Osteocyte (in vitro differentiated cells): ENCODE results near the gene DMPK. TPM values are rescaled to one million over a fixed set of nuclear protein-coding genes. Genes with fewer than 3 reads are reported as not detected.

ENCODE experiments used
- DNase-seq: peaks from one replicate; pipeline ENCODE4 v3.0.0; 2021; ENCODE audit warnings: mixed read lengths; ENCODE audit not compliant: unreplicated experiment; ENCODE audit errors: extremely low spot score
- H3K27ac Mint-ChIP-seq: one replicate; pipeline ENCODE4 v1.8.0; 2021; ENCODE audit warnings: mild to moderate bottlenecking, mixed read lengths; ENCODE audit not compliant: unreplicated experiment
- H3K27me3 Mint-ChIP-seq: one replicate; pipeline ENCODE4 v1.8.0; 2021; ENCODE audit warnings: mixed read lengths; ENCODE audit not compliant: unreplicated experiment
- H3K36me3 Mint-ChIP-seq: one replicate; pipeline ENCODE4 v1.8.0; 2021; ENCODE audit warnings: mixed read lengths; ENCODE audit not compliant: unreplicated experiment
- H3K4me1 Mint-ChIP-seq: one replicate; pipeline ENCODE4 v1.8.0; 2021; ENCODE audit warnings: mixed read lengths; ENCODE audit not compliant: unreplicated experiment
- H3K4me3 Mint-ChIP-seq: one replicate; pipeline ENCODE4 v1.8.0; 2021; ENCODE audit warnings: mild to moderate bottlenecking, moderate library complexity, mixed read lengths; ENCODE audit not compliant: unreplicated experiment
- H3K9me3 Mint-ChIP-seq: one replicate; pipeline ENCODE4 v1.8.0; 2021; ENCODE audit warnings: mixed read lengths; ENCODE audit not compliant: unreplicated experiment
- total RNA-seq: library from RNA; stranded (reverse); gene quantifications from 2 replicates; pipeline ENCODE4 v1.2.1, GENCODE V29; 2021
- TF ChIP-seq, protein P1 (sequence below): fragments of 200-600 bp; sonication (generic); IDR thresholded peaks from 2 replicates; pipeline ENCODE4 v1.5.0; 2021; ENCODE audit warnings: antibody characterized with exemption, mild to moderate bottlenecking, moderate library complexity

The DMPK gene
- total RNA-seq, 1 donor from 2014 or later = 86.9 TPM

DNA sequence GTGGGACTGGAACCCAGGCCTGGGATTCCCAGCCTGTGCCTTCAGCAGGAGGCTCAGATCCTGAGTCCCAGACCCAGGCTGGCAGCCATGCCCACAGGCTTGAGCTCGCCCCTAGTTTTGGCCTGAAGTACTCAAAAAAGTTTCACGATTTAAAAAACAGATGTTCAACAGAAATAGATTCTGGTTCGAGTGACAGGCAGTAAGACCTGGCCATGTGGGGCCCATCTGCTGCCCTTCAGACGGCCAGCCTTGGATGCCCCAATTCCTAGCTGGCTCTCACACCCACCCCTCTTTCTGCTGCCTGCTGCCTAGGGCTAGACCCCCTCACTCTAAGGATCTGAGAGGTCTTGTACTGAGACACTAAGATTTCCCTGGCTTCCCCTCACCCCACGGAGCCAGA is 2.8 kb upstream of the DMPK start:
- H3K4me3 Mint-ChIP-seq = no peak overlapping the region
- TF ChIP-seq, protein P1, sequence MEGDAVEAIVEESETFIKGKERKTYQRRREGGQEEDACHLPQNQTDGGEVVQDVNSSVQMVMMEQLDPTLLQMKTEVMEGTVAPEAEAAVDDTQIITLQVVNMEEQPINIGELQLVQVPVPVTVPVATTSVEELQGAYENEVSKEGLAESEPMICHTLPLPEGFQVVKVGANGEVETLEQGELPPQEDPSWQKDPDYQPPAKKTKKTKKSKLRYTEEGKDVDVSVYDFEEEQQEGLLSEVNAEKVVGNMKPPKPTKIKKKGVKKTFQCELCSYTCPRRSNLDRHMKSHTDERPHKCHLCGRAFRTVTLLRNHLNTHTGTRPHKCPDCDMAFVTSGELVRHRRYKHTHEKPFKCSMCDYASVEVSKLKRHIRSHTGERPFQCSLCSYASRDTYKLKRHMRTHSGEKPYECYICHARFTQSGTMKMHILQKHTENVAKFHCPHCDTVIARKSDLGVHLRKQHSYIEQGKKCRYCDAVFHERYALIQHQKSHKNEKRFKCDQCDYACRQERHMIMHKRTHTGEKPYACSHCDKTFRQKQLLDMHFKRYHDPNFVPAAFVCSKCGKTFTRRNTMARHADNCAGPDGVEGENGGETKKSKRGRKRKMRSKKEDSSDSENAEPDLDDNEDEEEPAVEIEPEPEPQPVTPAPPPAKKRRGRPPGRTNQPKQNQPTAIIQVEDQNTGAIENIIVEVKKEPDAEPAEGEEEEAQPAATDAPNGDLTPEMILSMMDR = no peak
- no peaks in the 10 kb centered on the region for H3K9me3 Mint-ChIP-seq
- peaks cover 22% of the 10 kb centered on the region for H3K36me3 Mint-ChIP-seq
- peaks cover 35% of the 10 kb centered on the region for H3K4me1 Mint-ChIP-seq
- no peak for DNase-seq
- H3K27ac Mint-ChIP-seq = peak overlapping the region; percentile 80
- H3K27me3 Mint-ChIP-seq = no peaks in the 10 kb centered on the region

DNA sequence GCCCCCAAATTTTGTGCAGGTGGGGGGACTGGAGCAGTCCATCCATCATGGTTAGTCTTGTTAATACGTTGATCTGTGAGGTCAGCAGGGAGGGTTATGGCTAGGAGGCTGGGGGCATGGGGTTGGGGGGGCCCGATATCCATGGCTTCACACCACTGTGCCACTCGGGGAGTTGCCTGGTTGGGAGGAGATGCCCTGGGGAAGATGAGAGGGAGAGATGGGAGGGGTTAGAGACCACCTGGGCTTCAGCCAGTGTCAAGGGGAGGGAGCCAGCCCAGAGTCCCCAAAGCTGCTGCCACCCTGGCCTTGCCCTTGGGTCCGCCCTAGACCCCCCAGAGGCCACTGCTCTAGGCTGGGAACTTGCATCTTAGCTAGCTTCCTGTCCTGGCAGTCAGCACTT is 1.8 kb upstream of the DMPK start:
- H3K27ac Mint-ChIP-seq = peak overlapping the region; percentile 95
- H3K9me3 Mint-ChIP-seq = no peaks in the 10 kb centered on the region
- no peak for DNase-seq
- TF ChIP-seq, protein P1 = no peak
- peaks cover 35% of the 10 kb centered on the region for H3K4me1 Mint-ChIP-seq
- peak overlapping the region; percentile 60 for H3K4me3 Mint-ChIP-seq
- H3K36me3 Mint-ChIP-seq = peaks cover 22% of the 10 kb centered on the region
- H3K27me3 Mint-ChIP-seq = no peaks in the 10 kb centered on the region

DNA sequence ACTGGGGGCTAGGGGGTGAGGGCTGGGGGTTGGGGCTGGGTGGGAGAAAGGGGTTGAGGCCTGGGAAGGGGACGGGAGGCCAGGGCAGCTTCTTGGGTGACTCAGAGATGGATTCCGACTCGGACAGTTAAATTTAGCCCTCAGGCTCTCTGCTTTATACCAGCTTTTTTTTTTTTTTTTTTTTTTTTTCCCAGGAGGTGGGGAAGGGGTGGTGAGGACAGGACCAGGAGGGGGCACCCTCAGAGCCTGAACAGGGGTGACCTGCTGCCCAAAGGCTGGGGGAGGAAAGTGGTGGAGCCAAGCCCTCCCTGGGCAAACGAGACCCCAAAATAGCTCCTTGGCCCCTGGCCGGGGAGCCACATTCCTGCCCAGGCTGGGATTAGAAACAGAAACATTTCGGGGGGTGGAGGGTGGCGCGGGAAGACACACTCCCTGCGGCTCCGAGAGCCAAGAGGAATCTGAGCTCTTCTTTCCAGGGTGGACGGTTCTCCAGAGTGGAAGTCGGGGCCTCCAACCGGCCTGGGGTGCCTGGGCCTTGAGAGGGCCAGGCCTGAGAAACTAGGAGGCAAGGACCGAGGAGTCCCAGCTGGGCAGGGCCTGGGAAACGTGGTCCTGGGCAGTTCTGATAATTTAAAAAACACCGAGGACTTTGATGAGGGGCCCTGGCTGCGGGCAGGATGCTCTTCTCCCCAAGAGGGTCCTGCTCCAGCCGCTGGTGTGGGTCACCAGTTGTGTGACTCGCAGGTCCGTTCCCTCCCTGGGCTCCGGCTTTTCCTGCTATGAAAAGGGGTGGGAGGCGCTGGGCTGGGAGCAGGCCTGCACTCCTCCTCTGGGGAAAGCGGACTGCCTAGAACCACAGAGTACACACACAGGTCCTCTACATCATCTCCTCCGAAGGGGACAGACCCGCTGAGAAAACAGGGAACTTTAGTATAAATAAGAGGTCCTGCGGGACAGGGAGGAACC is 813 bp upstream of the DMPK start:
- peaks cover 26% of the 10 kb centered on the region for H3K36me3 Mint-ChIP-seq
- DNase-seq = no peak
- H3K27ac Mint-ChIP-seq = peak overlapping the region; percentile 95
- TF ChIP-seq, protein P1 = no peak
- H3K9me3 Mint-ChIP-seq = no peaks in the 10 kb centered on the region
- peak overlapping the region; percentile 60 for H3K4me3 Mint-ChIP-seq
- no peaks in the 10 kb centered on the region for H3K27me3 Mint-ChIP-seq
- H3K4me1 Mint-ChIP-seq = peaks cover 35% of the 10 kb centered on the region

DNA sequence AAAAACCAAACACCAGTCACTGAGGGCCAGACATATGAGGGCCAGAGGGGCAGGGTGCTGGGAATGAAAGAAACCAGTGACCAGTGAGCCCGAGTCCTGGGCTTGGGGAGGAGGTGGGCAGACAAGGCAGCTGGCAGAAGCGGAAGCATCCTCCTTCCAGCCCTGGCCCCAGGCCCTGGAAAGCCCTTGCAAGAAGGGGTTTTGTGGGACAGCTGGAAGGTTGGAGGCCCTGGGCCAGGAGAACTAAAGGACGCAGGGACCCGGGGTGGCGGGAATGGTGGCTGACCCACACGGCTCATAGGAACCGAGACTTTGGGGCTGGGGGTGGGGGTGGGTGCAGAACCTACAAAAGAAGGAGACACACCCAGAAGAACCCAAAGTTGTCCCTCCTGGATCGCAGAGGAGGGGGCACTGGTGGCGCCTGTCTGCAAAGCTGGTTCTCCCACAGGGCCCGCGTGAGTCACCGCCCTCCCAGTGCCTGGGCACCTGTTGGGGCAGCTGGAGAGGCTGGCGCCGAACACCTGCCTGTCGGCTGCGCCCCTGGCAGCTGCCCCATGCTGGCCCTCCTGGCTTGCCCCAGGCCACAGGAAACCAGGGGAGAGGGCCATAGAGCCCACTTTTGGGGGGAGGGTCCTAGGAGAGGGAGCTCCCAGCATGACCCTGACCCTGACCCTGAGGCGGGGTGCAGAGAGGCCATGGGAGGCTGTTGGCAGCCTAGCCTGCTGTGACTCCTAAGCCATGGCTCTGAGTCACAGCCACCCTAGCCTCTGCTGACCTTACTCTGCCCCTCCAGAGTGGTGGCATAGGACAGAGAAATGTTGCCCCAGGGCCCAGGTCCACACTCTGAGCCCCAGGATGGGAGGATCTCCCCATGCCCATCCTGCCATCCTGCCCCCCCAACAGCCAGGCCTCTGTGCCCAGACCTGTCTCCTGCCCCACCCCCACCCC is 802 bp downstream of the DMPK start:
- no peaks in the 10 kb centered on the region for H3K9me3 Mint-ChIP-seq
- TF ChIP-seq, protein P1 = no peak
- H3K4me3 Mint-ChIP-seq = peak overlapping the region; percentile 65
- H3K4me1 Mint-ChIP-seq = peaks cover 35% of the 10 kb centered on the region
- no peak for DNase-seq
- H3K27me3 Mint-ChIP-seq = no peaks in the 10 kb centered on the region
- H3K27ac Mint-ChIP-seq = peak overlapping the region; percentile 66
- H3K36me3 Mint-ChIP-seq = peaks cover 25% of the 10 kb centered on the region
